ENCODE data around the gene FGF22. TPM values are rescaled to one million over a fixed set of nuclear protein-coding genes. Genes with fewer than 3 reads are reported as not detected.
A peak's percentile ranks its signal among the peaks of the same experiment; 100 is the strongest.
"Not testable (repeated sequence)": the region's sequence is repeated elsewhere in the genome, so short reads cannot be mapped to it uniquely, and the experiment has no call there.

The FGF22 gene
- 0.10 TPM in 1 of 2 replicates, not detected in the other for total RNA-seq

DNA sequence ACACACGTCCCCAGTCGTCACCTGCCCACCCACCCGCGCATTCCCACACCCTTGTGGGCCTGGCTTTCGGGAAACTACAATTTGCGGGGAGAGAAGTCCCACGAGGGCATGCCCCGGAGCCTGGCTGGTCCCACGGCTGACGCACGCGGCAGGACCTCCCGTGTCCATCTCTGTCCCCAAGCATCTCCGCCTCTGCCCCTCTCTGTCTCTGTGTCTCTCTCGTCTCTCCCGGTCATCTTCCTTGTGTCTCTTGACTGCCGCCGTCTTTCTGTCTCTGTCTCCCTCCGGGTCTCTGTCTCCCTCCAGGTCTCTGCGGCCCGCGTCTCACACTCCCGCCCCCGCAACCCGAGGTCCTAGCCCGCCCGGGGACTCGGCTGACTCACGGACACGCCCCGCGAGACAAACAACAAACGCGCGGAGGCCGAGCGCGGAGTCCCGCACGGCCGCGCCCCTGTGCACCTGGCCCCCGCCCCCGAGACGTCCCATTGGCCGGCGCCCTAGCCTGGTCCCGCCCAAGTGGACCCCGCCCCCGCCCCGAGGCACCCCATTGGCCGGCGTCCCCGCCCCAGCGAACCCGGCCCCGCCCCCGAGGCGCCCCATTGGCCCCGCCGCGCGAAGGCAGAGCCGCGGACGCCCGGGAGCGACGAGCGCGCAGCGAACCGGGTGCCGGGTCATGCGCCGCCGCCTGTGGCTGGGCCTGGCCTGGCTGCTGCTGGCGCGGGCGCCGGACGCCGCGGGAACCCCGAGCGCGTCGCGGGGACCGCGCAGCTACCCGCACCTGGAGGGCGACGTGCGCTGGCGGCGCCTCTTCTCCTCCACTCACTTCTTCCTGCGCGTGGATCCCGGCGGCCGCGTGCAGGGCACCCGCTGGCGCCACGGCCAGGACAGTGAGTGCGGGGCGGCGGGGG lies at the start of gene FGF22:
FGF22 (plus strand) TSS at position 627 of the 908 bp plus-strand sequence; CDS start at position 674, 47 bp downstream.
- peak; percentile 51 for DNase-seq (ENCODE audit: low read depth)

DNA sequence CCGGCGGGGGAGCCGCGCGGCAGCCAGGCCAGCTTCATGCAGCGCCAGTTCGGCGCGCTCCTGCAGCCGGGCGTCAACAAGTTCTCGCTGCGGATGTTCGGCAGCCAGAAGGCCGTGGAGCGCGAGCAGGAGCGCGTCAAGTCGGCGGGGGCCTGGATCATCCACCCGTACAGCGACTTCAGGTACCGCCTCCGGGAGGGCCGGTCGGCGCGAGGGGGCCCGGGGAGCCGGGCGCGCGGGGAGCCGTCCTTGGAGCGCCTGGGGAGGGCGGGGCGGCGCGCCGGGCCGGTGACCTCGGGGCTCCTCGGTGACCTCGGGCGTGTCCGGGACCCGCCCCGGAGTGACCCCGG lies 49.3 kb upstream of the FGF22 start:
- DNase-seq (ENCODE audit: low read depth) = no peak

DNA sequence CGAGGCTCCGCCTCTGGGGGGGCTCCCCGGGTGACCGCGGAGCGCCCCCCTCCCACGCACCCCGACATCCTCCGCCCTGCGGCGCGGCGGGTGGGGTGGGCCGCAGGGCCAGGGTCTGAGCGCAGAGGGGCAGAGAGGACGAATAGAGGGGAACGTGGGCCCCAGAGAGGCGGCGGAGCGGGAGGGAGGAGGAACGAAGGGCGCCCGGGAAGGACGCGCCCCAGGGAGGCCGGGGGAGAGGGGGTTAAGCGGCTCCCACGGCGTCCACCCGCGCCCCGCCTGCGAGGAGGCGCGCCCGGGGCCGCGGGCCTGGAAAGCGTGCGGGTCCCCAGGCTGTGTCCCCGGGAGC lies 49.0 kb upstream of the FGF22 start:
- no peak for DNase-seq (ENCODE audit: low read depth)

DNA sequence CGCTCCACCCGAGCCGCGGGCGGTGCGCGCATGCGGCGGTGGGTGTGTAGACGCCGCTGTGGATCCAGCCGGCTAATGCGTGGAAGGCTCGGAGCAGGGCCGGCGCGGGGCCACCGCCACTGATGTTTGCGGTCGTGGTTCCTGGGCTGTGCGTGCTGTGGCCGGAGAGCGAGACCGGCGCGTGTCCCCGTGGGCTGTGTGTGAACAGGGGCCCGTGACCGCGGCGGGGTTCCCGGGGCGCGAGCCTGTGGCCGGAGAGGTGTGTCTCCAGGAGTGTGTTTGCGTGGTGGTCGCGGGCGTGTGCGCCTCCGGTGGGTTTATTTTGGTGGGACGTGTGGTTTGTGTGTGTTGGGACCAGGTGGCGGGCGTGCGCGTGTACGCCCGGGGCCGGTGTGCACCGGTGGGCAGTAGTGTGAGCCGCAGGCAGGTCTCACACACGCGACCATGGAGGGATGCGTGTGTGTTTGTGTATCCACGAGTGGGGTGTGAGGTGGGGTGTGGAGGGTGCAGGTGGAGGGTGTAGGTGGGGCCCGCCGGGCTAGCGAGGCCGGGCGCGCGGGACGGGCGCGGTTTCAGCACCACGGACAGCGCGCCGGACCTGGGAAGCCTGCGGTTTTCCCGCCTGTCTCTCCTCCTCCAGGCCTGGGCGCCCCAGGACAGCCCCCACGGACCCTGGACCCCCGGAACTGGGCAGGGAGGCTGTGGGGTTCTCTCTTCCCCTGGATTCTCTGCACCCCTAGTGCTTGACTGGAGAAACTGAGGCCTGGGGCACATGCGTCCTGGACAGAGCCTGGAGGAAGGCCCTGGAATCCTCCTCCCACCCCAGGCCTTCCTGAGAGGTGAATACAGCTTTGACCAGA lies 48.4 kb upstream of the FGF22 start:
- DNase-seq (ENCODE audit: low read depth) = no peak

DNA sequence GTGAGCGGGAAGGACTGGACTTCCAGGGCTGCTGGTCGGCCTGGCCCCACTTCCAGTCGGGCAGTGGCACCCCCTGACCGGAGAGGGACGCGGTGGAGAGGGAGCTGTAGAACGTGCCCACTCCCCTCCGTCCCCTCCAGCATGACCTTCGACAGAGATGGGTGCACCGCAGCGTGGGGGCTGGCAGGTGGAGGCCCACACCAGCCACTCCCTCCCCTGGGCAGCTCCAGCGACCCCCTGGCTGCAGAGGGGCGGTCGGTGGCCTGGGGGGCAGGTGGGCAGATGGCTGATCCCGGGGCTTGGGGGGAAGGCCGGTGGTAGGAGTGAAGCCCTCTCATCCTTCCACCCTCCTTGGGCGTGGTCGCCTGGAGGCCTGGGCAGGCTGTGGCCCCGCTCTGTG lies 47.6 kb upstream of the FGF22 start:
- no peak for DNase-seq (ENCODE audit: low read depth)

DNA sequence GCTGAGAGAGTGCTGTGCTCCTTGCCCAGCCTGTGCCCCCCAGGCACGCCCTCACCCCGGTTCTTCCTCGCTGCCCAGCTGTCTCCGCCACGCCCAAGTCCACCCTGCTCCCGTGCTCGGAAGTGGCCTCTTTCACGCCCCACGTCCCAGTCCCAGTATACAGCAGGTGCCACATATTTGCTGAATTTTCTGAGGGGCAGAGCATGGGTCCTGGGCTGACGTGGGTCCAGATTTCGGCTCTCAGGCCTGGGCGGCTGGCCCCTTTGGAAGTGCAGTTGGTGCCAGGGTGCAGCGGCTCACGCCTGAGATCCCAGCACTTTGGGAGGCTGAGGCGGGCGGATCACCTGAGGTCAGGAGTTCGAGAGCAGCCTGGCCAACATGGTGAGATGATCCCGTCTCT lies 46.6 kb upstream of the FGF22 start:
- no peak for DNase-seq (ENCODE audit: low read depth)

DNA sequence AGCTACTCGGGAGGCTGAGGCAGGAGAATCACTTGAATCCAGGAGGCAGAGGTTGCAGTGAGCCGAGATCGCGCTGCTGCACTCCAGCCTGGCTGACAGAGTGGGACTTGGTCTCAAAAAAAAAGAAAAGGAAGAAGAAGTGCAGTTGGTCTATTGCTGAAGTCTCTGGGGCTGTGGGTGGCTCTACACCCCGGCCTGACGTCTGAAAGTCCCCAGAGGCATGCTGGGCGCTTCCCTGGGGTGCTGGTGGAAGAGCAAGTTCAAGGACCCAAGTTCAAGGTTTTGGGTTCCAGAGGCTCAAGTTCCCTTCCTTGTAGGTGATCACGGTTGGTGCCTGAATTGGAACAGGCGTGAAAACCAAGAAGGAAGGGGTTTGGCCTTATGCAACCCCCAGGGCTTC lies 46.2 kb upstream of the FGF22 start:
- DNase-seq (ENCODE audit: low read depth) = no peak

DNA sequence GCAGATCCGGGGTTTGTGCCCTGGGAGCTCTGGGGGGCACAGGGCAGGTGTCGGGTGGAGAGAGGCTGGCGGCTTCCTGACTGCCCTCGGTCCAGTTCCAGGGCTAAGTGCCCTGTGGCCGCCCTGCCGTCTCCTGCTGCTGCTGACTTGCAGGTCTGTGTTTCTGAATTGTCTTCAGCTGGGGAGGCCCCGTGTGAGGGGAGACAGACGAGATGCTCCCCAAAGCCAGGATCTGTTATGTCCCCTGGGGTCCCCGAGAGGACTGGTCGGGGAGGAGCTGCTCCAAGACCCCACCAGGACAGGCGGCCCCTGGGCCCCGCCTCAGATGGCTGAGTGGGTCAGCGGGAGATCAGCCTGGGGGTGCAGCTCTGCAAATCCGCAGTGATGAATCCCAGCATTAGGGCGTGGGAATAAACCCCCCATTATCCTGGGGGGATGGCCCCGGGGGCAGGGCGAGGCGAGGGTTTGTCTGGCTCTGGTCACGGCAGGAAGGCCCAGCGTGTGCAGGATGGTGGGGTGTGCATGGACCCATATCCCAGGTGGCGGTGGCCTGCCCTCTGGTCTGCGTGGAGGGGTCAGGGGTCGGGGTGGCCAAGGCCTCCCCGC lies 45.3 kb upstream of the FGF22 start:
- DNase-seq (ENCODE audit: low read depth) = no peak

DNA sequence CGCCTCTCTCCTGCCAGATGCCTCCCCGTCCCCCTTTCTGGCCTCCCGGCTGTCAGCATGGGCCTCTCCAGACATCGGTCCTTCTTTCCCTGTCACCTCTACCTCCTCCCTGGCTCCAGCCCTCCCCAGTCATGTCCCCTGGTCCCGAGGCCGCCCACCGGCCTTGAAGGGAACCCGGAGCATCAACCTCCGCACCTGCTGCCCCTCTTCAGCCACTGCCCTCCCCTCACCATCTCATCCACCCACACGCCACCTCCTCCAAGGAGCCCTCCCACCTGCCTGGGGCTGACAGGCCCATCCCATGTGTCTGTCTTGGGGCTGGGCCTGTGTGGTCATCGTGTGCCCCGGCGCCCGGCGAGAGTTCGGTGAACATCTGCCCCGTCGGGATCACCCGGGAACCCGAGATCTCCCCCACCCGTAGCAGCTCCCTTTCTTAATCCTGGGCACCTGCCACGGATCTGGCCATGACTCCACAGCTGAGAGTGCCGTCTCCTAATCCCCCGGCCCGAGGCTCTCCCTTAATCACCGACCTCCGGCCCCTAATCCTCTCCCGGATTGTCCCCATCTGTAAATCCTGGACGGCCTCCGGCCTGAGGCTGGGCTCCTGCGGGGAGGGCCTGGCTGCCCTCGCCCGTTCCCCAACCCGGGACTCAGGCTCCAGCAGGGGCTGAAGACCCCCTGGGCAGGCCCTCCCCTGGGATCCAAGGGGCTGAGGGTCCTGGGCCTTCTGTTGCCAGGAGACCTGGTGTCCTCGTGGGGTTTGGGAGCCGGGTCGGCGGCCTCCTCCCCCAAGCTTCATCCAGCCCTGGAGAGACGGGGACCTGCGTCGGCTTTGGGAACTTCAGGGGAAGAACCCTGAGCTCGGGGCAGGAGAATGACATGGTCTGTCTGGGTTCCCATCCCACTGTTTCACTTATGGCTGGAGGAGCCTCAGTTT lies 44.1 kb upstream of the FGF22 start:
- DNase-seq (ENCODE audit: low read depth) = no peak

DNA sequence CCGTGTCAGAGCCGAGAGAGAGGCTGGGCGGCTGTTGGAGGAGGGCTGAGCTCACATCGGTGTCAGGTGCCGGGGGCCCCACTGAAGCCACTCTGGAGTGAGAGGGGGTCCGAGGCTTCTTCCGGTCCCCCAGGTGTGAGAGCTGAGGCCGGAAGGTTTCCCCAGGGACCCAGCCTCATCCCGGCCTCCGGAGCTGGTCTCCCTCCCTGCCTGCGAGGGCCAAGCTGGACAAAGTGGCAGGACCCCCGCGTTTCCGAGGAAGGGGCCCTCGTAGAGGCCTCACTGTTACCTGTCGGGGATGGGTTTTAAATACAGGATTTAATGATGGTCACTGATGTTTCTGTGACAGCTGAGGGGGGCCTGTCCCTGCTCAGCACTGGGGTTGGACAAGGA lies 43.4 kb upstream of the FGF22 start:
- no peak for DNase-seq (ENCODE audit: low read depth)

DNA sequence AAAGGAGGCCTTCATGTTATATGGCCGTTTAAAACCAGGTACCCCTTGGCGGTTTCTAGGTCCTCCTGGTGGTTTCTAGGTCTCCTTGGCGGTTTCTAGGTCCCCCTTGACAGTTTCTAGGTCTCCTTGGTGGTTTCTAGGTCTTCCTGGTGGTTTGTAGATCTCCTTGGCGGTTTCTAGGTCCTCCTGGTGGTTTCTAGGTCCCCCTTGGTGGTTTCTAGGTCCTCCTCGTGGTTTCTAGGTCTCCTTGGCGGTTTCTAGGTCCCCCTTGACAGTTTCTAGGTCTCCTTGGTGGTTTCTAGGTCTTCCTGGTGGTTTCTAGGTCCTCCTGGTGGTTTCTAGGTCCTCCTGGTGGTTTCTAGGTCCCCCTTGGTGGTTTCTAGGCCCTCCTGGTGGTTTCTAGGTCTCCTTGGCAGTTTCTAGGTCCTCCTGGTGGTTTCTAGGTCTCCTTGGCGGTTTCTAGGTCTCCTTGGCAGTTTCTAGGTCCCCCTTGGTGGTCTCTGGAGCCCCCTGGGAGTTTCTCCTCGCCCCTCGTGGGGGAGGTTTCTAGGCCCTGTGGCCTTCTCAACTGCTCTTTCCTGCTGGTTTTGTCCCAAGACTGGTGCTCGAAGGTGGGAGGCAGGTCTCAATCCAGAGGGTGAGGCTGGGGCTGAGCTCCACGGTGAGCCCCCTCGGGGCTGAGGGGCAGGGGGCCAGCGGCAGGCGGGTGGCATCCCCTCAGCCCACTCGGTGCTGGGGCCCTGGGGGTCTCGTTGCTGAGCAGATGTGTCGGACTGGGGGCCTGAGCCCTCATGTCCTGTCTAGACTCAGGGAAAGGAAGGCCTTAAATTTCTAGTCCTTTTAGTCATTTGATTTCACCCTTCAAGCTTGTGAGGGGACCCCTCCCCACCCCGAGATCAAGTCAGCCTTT lies 42.0 kb upstream of the FGF22 start:
- DNase-seq (ENCODE audit: low read depth) = no peak

DNA sequence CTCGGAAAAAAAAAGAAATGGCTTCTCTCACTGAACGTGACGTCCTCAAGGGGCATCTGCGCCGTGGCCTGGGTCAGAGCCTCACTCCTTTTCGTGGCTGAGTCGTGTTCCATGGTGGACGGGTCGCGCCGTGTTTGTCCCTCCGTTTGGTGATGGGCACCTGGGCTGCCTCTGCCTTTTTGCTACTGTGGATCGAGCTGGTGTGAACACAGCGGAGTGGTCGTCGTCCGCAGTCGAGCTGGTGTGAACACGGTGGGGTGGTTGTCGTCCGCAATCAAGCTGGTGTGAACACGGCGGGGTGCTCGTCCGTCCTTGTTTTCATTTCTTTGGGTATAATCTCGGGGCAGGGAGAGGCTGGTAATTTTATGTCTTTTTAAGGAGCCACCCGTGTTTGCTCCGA lies 38.4 kb upstream of the FGF22 start:
- no peak for DNase-seq (ENCODE audit: low read depth)

DNA sequence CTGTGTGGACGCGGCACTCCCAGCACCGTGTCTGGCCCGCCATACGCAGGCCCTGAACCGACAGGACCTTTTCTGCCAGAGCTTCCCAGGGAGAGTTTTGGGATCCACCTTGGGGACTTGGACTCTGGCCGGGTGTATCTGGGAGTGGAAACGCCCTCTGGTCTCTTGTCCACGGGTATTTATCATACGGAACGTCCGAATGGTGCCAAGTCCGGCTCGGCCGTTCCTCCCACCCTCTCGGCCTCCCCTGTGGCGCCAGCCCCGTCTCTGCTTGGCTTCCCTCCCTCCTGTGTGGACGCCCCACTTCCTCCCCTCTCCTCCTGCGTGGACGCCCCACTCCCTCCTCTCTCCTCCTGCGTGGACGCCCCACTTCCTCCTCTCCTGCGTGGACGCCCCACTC lies 37.9 kb upstream of the FGF22 start:
- no peak for DNase-seq (ENCODE audit: low read depth)

DNA sequence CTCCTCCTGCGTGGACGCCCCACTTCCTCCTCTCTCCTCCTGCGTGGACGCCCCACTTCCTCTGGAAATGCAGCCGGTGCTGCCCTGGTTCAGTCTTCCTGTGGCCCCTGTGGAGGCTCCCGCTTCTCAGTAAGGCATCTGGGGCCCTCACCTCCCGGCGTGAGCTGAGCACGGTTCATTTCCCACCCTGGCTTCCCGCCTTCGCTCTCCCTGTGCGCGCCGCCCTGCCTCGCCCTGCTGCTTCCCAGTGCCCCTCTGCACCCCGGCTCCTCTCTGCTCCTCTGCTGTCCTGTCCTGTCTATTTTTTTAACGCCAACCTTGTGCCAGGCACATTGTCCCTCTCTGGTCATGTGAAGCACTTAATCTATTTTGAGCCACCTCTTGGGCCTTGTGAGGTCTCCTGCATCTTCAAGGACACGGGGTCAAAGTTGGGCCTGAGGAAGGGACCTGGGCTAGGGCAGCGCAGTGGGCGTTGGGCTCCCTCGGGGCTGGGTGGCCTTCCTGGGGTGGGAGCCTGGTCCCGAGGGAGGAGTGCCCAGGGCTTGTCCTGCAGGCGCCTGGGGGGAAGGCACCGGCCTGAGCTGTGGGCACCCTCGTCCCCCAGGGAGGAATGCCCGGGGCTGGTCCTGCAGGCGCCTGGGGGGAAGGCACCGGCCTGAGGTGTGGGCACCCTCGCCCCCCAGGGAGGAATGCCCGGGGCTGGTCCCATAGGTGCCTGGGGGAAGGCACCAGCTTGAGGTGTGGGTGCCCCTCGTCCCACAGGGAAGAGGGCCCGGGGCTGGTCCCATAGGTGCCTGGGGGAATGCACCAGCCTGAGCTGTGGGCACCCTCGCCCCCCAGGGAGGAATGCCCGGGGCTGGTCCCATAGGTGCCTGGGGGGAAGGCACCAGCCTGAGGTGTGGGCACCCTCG lies 37.0 kb upstream of the FGF22 start:
- no peak for DNase-seq (ENCODE audit: low read depth)

DNA sequence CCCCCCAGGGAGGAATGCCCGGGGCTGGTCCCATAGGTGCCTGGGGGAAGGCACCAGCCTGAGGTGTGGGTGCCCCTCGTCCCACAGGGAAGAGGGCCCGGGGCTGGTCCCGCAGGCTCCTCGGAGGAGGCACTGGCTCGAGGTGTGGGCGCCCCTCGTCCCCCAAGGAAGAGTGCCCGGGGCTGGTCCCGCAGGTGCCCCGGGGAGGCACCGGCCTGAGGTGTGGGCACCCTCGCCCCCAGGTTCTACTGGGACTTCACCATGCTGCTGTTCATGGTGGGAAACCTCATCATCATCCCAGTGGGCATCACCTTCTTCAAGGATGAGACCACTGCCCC lies 36.4 kb upstream of the FGF22 start:
- not testable (repeated sequence) for DNase-seq (ENCODE audit: low read depth)

DNA sequence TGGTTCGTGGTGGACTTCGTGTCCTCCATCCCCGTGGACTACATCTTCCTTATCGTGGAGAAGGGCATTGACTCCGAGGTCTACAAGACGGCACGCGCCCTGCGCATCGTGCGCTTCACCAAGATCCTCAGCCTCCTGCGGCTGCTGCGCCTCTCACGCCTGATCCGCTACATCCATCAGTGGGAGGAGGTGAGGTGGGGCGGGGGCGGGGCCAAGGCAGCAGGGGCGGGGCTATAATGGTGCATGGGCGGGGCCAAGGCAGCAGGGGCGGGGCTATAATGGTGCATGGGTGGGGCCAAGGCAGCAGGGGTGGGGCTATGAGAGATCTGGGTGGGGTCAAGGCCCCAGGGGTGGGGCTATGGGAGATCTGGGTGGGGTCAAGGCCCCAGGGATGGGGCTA lies 35.9 kb upstream of the FGF22 start:
- not testable (repeated sequence) for DNase-seq (ENCODE audit: low read depth)

DNA sequence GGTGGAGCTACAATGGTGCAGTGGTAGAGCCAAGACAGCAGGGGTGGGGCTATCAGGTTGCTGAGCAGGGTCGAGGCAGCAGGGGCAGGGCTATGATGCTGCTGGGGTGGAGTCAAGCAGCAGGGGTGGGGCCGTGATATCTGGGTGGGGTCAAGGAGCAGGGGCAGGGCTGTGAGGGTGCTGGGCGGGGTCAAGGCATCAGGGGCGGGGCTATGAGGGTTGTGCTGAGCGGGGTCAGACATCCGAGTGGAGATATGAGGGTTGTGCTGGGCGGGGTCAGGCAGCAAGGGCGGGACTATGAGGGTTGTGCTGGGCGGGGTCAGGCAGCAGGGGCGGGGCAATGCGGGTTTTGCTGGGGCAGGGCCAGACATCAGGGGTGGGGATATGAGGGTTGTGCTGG lies 35.3 kb upstream of the FGF22 start:
- DNase-seq (ENCODE audit: low read depth) = no peak

DNA sequence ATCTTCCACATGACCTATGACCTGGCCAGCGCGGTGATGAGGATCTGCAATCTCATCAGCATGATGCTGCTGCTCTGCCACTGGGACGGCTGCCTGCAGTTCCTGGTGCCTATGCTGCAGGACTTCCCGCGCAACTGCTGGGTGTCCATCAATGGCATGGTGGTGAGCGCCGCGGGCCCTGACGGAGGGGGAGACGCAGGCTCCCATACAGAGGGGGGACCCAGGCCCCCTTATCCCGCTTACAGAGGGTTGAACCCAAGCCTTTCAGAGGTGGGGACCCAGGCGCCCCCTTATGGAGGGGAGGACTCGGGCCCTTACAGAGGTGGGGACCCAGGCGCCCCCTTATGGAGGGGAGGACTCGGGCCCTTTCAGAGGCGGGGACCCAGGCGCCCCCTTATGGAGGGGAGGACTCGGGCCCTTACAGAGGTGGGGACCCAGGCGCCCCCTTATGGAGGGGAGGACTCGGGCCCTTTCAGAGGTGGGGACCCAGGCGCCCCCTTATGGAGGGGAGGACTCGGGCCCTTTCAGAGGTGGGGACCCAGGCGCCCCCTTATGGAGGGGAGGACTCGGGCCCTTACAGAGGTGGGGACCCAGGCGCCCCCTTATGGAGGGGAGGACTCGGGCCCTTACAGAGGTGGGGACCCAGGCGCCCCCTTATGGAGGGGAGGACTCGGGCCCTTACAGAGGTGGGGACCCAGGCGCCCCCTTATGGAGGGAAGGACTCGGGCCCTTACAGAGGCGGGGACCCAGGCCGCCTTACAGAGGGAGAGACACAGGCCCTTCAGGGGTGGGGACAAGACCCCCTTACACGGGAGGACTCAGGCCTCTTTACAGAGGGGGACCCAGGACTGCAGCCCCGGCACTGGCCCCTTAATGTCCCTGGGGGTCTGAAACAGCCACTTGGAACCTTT lies 34.4 kb upstream of the FGF22 start:
- not testable (repeated sequence) for DNase-seq (ENCODE audit: low read depth)
